Sigmoid colon (tissue), 7 donors: Measurements from ENCODE around the gene DLGAP4. TPM values are rescaled to one million over a fixed set of nuclear protein-coding genes. Genes with fewer than 3 reads are reported as not detected.

Experiments used
- DNase-seq: peaks from one replicate; pipeline ENCODE4 v3.0.0-alpha.2; 2019
- H3K27ac ChIP-seq, 4 donors: fragments of 200-600 bp; sonication (generic); one replicate each; pipeline ENCODE4 v1.5.1; 2016 to 2019; ENCODE audit warnings: mild to moderate bottlenecking in 1 of 4
- H3K27me3 ChIP-seq, 3 donors: fragments of 200-600 bp; sonication (generic); one replicate each; pipeline ENCODE4 v1.5.1; 2019; ENCODE audit warnings: mild to moderate bottlenecking in 1 of 3
- H3K36me3 ChIP-seq, 4 donors: fragments of 200-600 bp; sonication (generic); one replicate each; pipeline ENCODE4 v1.5.1; 2016 to 2019
- H3K4me1 ChIP-seq, 4 donors: fragments of 200-600 bp; sonication (generic); one replicate each; pipeline ENCODE4 v1.5.1; 2017 to 2019
- H3K4me3 ChIP-seq, 4 donors: fragments of 200-600 bp; sonication (generic); one replicate each; pipeline ENCODE4 v1.5.1; 2017 to 2019; ENCODE audit warnings: mild to moderate bottlenecking in 2 of 4, moderate library complexity in 1 of 4
- H3K9me3 ChIP-seq, 4 donors: fragments of 200-600 bp in 3 of 4; sonication (generic) in 3 of 4; one replicate each; pipeline versions ENCODE4 v1.5.1 to v1.6.1; 2013 to 2019
- EP300 ChIP-seq, 4 donors: sonication (generic); formaldehyde crosslinking; IDR thresholded peaks; one replicate each; pipeline ENCODE4 v1.6.1; 2017; ENCODE audit warnings: antibody characterized with exemption in 4 of 4
- POLR2A ChIP-seq, 2 donors: fragments of 450-650 bp; IDR thresholded peaks; one replicate each; pipeline ENCODE4 v1.6.1; 2016; ENCODE audit warnings: antibody characterized with exemption in 2 of 2, mild to moderate bottlenecking in 2 of 2, moderate library complexity in 2 of 2
- POLR2AphosphoS5 ChIP-seq, 4 donors: sonication (generic); formaldehyde crosslinking; IDR thresholded peaks; one replicate each; pipeline ENCODE4 v1.6.1; 2017; ENCODE audit warnings: antibody characterized with exemption in 4 of 4
- WGBS, 2 donors: extraction: QIAGEN DNeasy Blood & Tissue Kit; methylation state at CpG; one replicate each; pipeline ENCODE4 v1.1.7; 2013; 5-methylcytosine and 5-hydroxymethylcytosine counted together
- intact Hi-C: fragments of 100-400 bp; cut with DNase I; formaldehyde crosslinking; loops from one replicate; pipeline ENCODE4 v1.15.1; 2023
- polyA plus RNA-seq, 3 donors: library from polyadenylated mRNA; stranded (reverse); fragments of 200-250 nt; gene quantifications; one replicate each; pipeline ENCODE4 v1.2.3, GENCODE V29; 2013
- total RNA-seq, 4 donors: library from RNA; depleted of rRNA; stranded (reverse); fragments of >200 nt; gene quantifications; one replicate each; pipeline ENCODE4 v1.1.0, GENCODE V29; 2016
- TF ChIP-seq, protein P1 (sequence below), 4 experiments: fragments of 450-650 bp in 3 of 4; fragments of 200-600 bp in 1 of 4; IDR thresholded peaks; one replicate each; pipeline ENCODE4 v1.5.1; 2016 to 2019; ENCODE audit warnings: antibody characterized with exemption in 4 of 4, mild to moderate bottlenecking in 3 of 4, moderate library complexity in 2 of 4
- donor health status: healthy with polysubstance abuse.
- donor health status: Bipolar disorder and iron deficiency.
- donor health status: healthy.

The DLGAP4 gene
- total and polyA plus RNA-seq, 7 donors, result 21.0 to 60.7 (median 36.9) TPM

- Histone ChIP-seq H3K4me3 (no peak overlapping the region), H3K9me3 (no peaks in the 10 kb centered on the region), H3K4me1 (peaks cover 0 to 99% (median 94%) of the 10 kb centered on the region in 4 donors), H3K27me3 (no peaks in the 10 kb centered on the region), H3K36me3 (no peaks in the 10 kb centered on the region), H3K27ac (peak overlapping the region; percentile 30 to 67 (median 43))
- intact Hi-C loops, result no loop called here
- 64 to 76% methylated on average over 8 of the region's 8 CpGs for WGBS, 2 donors
- TF ChIP-seq, protein P1, sequence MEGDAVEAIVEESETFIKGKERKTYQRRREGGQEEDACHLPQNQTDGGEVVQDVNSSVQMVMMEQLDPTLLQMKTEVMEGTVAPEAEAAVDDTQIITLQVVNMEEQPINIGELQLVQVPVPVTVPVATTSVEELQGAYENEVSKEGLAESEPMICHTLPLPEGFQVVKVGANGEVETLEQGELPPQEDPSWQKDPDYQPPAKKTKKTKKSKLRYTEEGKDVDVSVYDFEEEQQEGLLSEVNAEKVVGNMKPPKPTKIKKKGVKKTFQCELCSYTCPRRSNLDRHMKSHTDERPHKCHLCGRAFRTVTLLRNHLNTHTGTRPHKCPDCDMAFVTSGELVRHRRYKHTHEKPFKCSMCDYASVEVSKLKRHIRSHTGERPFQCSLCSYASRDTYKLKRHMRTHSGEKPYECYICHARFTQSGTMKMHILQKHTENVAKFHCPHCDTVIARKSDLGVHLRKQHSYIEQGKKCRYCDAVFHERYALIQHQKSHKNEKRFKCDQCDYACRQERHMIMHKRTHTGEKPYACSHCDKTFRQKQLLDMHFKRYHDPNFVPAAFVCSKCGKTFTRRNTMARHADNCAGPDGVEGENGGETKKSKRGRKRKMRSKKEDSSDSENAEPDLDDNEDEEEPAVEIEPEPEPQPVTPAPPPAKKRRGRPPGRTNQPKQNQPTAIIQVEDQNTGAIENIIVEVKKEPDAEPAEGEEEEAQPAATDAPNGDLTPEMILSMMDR (IDR thresholded peaks at IDR 0.05), result no peak
- TF ChIP-seq EP300 (IDR thresholded peaks at IDR 0.05) (no peak), POLR2AphosphoS5 (IDR thresholded peaks at IDR 0.05) (no peak), POLR2A (IDR thresholded peaks at IDR 0.05) (no peak)
- DNase-seq, result no peak
Observed at GRCh38 chr20:36482044-36482473, 175.9 kb downstream of the DLGAP4 start.

DNA sequence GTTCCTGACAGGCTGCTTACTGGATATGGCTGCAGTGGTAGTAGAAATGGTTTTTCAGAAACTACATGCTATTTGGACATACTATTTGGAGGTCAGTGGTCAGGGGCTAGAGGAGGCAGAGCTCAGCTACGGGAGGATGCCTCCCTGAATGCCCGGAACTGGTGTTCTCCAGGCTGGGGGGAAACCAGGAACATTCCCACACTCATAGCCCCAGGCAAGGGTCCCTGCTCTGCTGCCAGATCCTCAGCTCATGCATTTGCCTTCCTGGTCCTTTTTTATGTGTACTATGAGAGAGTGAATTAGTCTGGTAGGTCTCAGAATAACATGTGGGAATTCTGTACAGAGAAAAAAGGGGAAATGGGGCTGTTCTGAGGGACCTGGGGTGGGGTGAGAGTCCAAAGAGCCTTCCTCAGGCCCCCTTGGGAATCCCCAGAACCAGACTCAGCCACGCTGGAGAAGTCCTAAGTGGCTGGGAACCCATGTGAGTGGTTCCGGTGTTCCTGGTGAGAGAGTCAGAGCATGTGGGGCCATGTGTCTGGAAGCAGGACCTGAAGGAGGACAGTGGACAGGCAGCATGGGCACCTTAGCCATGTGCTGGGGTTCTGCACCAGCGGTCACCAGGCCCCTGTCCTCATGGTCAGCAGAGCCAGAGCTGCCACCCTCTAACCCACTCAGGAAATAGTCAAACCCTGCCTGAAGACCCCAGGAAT is 177.2 kb downstream of the DLGAP4 start:
- 89 to 90% methylated on average over 5 of the region's 5 CpGs for WGBS, 2 donors
- Histone ChIP-seq H3K27ac (peak overlapping the region; percentile 30 to 67 (median 43)), H3K9me3 (no peaks in the 10 kb centered on the region), H3K4me1 (peaks cover 0 to 100% (median 97%) of the 10 kb centered on the region in 4 donors), H3K4me3 (no peak overlapping the region), H3K36me3 (no peaks in the 10 kb centered on the region), H3K27me3 (no peaks in the 10 kb centered on the region)
- intact Hi-C loops, result no loop called here
- no peak for DNase-seq
- TF ChIP-seq POLR2AphosphoS5 (IDR thresholded peaks at IDR 0.05) (no peak), POLR2A (IDR thresholded peaks at IDR 0.05) (no peak), EP300 (IDR thresholded peaks at IDR 0.05) (no peak)
- TF ChIP-seq, protein P1 (IDR thresholded peaks at IDR 0.05), result no peak

DNA sequence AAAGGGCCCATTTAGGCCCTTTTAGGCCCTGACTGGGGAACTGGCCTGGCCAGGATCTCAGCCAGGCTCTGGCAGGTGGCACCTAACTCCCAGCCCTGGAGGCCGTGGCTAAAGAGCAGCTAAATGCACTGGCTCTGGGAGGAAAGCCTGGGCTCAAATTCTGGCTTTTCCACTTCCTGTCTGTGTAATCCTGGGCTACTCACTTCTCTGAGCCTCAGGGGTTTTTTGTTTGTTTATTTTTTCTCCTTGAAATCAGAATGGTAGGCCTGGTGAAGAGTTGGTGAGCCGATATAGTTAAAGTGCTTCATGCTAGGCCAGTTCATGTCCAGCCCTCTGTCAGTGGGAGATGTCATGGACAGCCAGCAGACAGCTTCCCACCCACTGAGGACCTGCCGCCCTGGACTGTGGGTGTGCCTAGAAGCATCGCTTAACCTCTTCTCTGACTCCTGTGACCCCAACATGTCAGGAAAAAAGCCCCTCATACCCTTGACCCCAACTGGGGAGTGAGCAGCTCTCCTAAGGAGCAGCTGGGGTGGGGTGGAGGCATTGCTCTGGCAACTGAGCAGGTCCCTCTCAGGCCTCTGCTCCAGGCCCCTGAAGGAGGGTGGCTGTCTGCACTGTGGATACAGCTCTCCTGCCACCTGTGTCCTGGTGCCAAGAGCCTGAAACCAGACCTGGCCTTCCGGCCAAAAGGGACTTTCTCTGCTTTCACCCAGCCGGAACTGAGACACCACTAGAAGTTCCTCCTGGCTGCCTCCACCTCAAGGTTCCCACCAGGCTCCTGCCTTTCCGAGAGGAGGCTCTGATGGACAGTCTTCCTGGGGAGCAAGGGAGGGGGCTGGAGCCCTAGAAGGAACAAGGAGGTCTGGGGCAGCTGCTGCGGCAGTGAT is 178.0 kb downstream of the DLGAP4 start:
- Histone ChIP-seq H3K4me1 (peaks cover 0 to 100% (median 92%) of the 10 kb centered on the region in 4 donors), H3K36me3 (no peaks in the 10 kb centered on the region), H3K9me3 (no peaks in the 10 kb centered on the region), H3K27me3 (no peaks in the 10 kb centered on the region), H3K27ac (peak overlapping the region; percentile 30 to 67 (median 43)), H3K4me3 (no peak overlapping the region)
- TF ChIP-seq, protein P1 (IDR thresholded peaks at IDR 0.05), result no peak
- TF ChIP-seq POLR2AphosphoS5 (IDR thresholded peaks at IDR 0.05) (no peak), POLR2A (IDR thresholded peaks at IDR 0.05) (no peak), EP300 (IDR thresholded peaks at IDR 0.05) (no peak)
- DNase-seq, result no peak
- intact Hi-C loops, result no loop called here
- 76 to 83% methylated on average over 8 of the region's 8 CpGs for WGBS, 2 donors

GRCh38 chr20:36485286-36485685 is 179.1 kb downstream of the DLGAP4 start:
- H3K4me3 ChIP-seq, result no peak overlapping the region
- peak overlapping the region in 2 of 4 donors; percentile 2 to 5 for H3K27ac ChIP-seq
- TF ChIP-seq, protein P1 (IDR thresholded peaks at IDR 0.05), result no peak
- no peak for TF ChIP-seq POLR2AphosphoS5 (IDR thresholded peaks at IDR 0.05)
- no peak for TF ChIP-seq POLR2A (IDR thresholded peaks at IDR 0.05)
- no peak for TF ChIP-seq EP300 (IDR thresholded peaks at IDR 0.05)
- intact Hi-C loops, result no loop called here
- H3K4me1 ChIP-seq, result peaks cover 0 to 100% (median 89%) of the 10 kb centered on the region in 4 donors
- 94 to 97% methylated on average over 3 of the region's 3 CpGs for WGBS, 2 donors
- H3K36me3 ChIP-seq, result no peaks in the 10 kb centered on the region
- no peaks in the 10 kb centered on the region for H3K27me3 ChIP-seq
- H3K9me3 ChIP-seq, result no peaks in the 10 kb centered on the region
- no peak for DNase-seq
